Head of caudate nucleus (tissue), 42 donors: ENCODE data around the gene GPR151.
"Not testable (repeated sequence)": the region's sequence is repeated elsewhere in the genome, so short reads cannot be mapped to it uniquely, and the experiment has no call there.

Experiments used
- DNase-seq, 42 donors: peaks; one replicate each; pipeline versions ENCODE4 v3.0.0 to v3.0.0-alpha.2; 2020 to 2021; ENCODE audit warnings: mixed read lengths in 7 of 42
- intact Hi-C: fragments of 100-400 bp; cut with DNase I; formaldehyde crosslinking; loops from one replicate; pipeline ENCODE4 v1.15.0; 2022

Gene GPR151

GRCh38 chr5:146516151-146516475 lies at the start of gene GPR151:
Gene GPR151, minus strand, starts transcription at chr5:146516190. Its CDS starts 77 bp downstream, at chr5:146516113.
- intact Hi-C loops: no loop called here
- DNase-seq: peak in 10 of 42 donors; percentile 13 to 50 (median 30)

GRCh38 chr5:146564007-146564762 lies 48.2 kb upstream of the GPR151 start:
- no peak for DNase-seq
- intact Hi-C loops: loop anchor here (10.0 kb wide), 2 partner anchors 401 to 631 kb away; no protein-coding TSS in a partner anchor

- intact Hi-C loops: loop anchor here (10.0 kb wide), 2 partner anchors 402 to 632 kb away; no protein-coding TSS in a partner anchor
- no peak for DNase-seq
These were observed 46.5 kb upstream of the GPR151 start for GRCh38 chr5:146562461-146562860.

- intact Hi-C loops: loop anchor here (10.0 kb wide), 2 partner anchors 403 to 633 kb away; no protein-coding TSS in a partner anchor
- DNase-seq: no peak
These were observed 45.7 kb upstream of the GPR151 start for GRCh38 chr5:146561711-146562110.

GRCh38 chr5:146560205-146560812 lies 44.3 kb upstream of the GPR151 start:
- intact Hi-C loops: loop anchor here (10.0 kb wide), 2 partner anchors 404 to 634 kb away; no protein-coding TSS in a partner anchor
- no peak for DNase-seq

DNA sequence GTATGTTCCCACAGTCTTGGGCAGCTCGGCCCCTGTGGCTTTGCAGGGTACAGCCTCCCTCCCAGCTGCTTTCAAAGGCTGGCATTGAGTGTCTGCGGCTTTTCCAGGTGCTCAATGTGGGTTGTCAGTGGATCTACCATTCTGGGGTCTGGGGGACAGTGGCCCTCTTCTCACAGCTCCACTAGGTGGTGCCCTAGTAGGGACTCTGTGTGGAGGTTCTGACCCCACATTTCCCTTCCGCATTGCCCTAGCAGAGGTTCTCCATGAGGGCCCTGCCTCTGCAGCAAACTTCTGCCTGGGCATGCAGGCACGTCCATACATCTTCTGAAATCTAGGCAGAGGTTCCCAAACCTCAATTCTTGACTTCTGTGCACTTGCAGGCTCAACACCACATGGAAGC lies 40.9 kb upstream of the GPR151 start:
- intact Hi-C loops, DNase-seq: not testable (repeated sequence)

DNA sequence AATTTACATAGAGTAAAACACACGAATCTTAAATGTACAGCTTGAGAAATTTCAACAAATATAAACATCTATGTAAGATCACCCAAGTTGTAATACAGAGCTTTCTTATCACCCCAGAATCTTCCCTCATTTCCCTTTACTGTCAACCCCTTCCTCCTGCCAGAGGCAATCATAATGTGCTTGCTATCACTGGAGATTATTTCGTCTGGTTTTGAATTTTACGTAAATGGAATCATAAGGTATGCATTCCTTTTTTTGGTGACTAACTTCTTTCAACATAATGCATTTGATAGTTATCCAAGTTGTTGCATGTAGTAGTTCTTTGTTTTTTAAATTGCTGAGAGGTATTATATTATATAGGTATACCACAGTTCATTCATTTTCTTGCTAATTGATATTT lies 37.5 kb upstream of the GPR151 start:
- intact Hi-C loops: no loop called here
- no peak for DNase-seq

- intact Hi-C loops: no loop called here
- no peak for DNase-seq
These were observed 33.6 kb upstream of the GPR151 start for GRCh38 chr5:146549615-146550014.

GRCh38 chr5:146548781-146549449 lies 32.9 kb upstream of the GPR151 start:
- intact Hi-C loops: no loop called here
- DNase-seq: no peak

DNA sequence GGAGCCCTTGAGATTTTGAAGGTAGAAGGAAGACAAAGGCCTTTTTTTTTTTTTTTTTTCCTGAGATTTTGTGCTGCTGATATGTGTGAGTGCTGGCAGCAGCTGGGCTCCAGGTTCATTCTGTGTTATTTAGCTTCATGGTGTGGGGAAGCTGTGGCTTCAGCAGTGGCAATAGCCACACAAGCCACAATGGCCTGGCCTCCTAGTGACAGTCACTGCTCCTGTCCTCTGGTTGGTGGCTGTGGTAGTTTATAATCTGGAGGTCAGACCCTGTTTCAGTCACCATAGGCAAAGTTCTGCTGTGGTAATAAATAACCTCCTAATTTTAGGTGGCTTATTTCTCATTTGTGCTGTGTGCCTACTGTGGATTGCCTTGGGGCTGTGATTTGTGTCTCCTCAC lies 28.2 kb upstream of the GPR151 start:
- DNase-seq: no peak
- intact Hi-C loops: loop anchor here (5.0 kb wide), 1 partner anchor 423 kb away; no protein-coding TSS in a partner anchor

DNA sequence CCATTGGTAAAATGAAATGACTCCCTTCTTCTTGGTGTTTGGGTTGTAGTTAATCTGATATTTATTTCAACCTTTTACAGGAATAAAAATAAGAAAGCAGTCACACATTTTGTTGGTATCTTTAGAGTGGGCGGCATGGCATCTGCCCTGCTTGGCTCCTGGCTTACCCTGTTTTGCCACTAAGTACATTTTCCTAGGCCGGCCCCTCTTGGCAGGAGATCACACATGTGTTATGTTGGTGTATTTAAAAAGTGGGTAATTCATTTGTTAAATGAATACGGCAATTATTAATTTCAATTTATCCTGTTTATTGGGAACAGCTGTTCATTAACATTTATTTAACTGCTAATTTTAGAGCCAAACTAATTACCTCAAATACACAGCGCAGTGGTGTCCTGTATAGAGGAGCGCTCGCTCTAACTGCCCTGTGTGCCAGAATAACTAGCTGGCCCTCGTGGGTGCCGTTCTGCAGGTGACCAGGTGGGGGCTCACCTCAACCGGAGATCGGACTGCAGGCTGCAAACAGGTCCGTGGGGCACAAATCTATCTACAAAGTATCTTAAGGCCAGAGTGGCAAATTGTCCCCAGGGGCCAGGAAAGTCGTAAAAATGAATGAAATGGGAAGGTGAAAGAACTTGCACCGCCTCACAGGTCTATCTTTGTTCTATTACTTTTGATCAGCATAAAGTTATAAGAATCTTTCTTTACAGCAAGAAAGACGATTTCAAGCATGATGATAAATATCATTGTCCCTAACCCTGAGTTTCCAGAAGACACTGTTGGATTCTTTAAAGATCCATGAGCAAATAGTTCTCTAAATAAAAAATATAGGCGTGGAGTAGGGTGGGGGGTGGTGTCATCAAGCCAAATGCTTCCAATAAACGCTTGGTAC lies 26.2 kb upstream of the GPR151 start:
- intact Hi-C loops: loop anchor here (5.0 kb wide), 1 partner anchor 425 kb away; no protein-coding TSS in a partner anchor
- DNase-seq: peak; percentile 73 to 91 (median 83)

GRCh38 chr5:146540414-146540813 lies 24.4 kb upstream of the GPR151 start:
- intact Hi-C loops: loop anchor here (5.0 kb wide), 1 partner anchor 427 kb away; no protein-coding TSS in a partner anchor
- no peak for DNase-seq

DNA sequence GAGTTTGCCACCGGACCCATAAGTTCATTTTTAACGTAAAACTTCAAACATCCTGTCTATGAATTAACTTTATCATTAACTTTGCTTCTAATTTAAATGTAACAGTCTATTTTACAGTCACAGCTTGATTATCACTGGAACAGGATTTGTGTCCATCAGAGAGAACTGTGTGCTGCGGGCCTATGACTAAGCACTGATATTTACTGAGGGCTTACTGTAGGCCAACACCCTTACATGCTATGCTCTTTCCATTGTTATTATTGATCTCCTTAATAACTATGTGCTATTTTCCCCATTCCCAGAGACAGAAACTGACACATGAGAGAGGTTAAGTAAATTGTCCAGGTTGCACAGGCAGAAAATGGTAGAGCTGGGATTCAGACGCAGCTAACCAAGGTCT lies 24.0 kb upstream of the GPR151 start:
- DNase-seq: no peak
- intact Hi-C loops: loop anchor here (5.0 to 10.0 kb wide), 3 partner anchors 427 to 835 kb away; no protein-coding TSS in a partner anchor

GRCh38 chr5:146538432-146538831 lies 22.4 kb upstream of the GPR151 start:
- DNase-seq: no peak
- intact Hi-C loops: loop anchor here (10.0 kb wide), 2 partner anchors 656 to 836 kb away; no protein-coding TSS in a partner anchor

DNA sequence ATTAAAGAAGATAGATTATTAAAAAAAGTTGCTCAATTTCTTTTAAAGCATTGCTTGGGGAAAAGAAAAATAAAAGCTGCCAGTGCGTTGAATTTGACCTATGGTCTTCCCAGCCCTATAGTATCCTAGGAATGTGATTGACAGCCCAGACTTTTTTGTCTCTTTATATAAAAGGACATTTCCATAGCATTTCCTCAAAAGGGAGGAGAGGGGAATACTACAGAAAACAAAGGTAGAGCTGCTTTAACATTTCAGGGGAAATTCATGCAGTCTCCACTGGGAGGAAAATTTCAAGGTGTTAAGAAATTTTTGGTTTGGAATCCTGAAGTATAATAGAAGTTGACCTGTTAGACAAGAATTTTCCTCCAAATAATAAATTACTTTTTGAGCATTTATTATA lies 17.9 kb upstream of the GPR151 start:
- intact Hi-C loops: loop anchor here (10.0 kb wide), 2 partner anchors 661 to 841 kb away; no protein-coding TSS in a partner anchor
- DNase-seq: no peak

DNA sequence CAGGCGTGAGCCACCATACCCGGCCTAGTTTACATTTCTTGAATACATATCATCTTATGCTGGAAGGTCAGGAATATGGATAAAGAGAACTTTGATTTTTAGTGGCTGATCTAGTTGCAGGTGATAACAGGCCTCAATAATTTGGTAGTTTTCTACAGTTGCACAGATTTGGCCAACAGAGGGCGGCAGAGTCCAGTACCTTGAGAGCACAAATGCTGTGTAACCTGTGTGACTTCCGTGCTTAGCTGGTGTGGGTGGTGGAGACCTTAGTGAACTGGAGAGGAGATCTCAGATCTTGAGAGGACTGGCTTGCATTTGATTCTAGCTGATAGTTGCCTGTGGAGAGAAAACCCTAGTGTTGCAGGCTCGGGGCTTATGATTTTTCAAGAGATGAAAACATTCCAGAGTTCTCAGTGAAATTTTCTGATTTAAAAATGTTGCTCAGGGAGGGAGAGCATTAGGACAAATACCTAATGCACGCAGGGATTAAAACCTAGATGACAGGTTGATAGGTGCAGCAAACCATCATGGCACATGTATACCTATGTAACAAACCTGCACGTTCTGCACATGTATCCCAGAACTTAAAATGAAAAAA lies 17.4 kb upstream of the GPR151 start:
- DNase-seq: peak; percentile 64 to 91 (median 81)
- intact Hi-C loops: loop anchor here (10.0 kb wide), 2 partner anchors 661 to 841 kb away; no protein-coding TSS in a partner anchor

GRCh38 chr5:146529984-146530383 lies 14.0 kb upstream of the GPR151 start:
- intact Hi-C loops: loop anchor here (10.0 kb wide), 2 partner anchors 665 to 845 kb away; no protein-coding TSS in a partner anchor

GRCh38 chr5:146528236-146528635 lies 12.2 kb upstream of the GPR151 start:
- intact Hi-C loops: no loop called here
- DNase-seq: peak in 13 of 42 donors; percentile 12 to 66 (median 31)

More at GRCh38 chr5:146529984-146530383, 14.0 kb upstream of the GPR151 start:
- no peak for DNase-seq
